GM12891 (cell line): Measurements from ENCODE around the gene TEDC1.

Experiments
- PAX5 ChIP-seq: IDR thresholded peaks from 2 replicates; pipeline ENCODE4 v1.6.1; 2011; ENCODE audit warnings: low read length, moderate library complexity, mild to moderate bottlenecking; ENCODE audit not compliant: insufficient read depth, severe bottlenecking
- POLR2A ChIP-seq: IDR thresholded peaks from 2 replicates; pipeline ENCODE4 v1.6.1; 2011; ENCODE audit warnings: low read depth, low read length, control low read depth
- POLR2AphosphoS5 ChIP-seq: IDR thresholded peaks from 2 replicates; pipeline ENCODE4 v1.6.1; 2011; ENCODE audit warnings: low read depth, low read length, control low read depth
- POU2F2 ChIP-seq: IDR thresholded peaks from 2 replicates; pipeline ENCODE4 v1.6.1; 2011; ENCODE audit warnings: low read depth, mild to moderate bottlenecking, control low read depth, low read length, moderate library complexity
- SPI1 ChIP-seq: IDR thresholded peaks from 2 replicates; pipeline ENCODE4 v1.6.1; 2011; ENCODE audit warnings: low read depth, low read length, control low read depth
- TAF1 ChIP-seq: IDR thresholded peaks from 2 replicates; pipeline ENCODE4 v1.6.1; 2011; ENCODE audit warnings: low read depth, low read length, control low read depth

GRCh38 chr14:105449276-105450122 lies 41.5 kb upstream of the TEDC1 start:
- TF ChIP-seq POLR2A: no peak
- no peak for TF ChIP-seq TAF1
- TF ChIP-seq POLR2AphosphoS5: no peak
- no peak for TF ChIP-seq SPI1
- no peak for TF ChIP-seq PAX5
- no peak for TF ChIP-seq POU2F2
